Measurements from ENCODE around the gene GJB1.

GRCh38 chrX:71175531-71175930 lies 47.5 kb upstream of the GJB1 start:
- no peak for TF ChIP-seq CTCF (IDR thresholded peaks at IDR 0.05)
- no peak for TF ChIP-seq EP300 (IDR thresholded peaks at IDR 0.05)
- no peak for TF ChIP-seq POLR2A (IDR thresholded peaks at IDR 0.05)
- no peak for TF ChIP-seq POLR2AphosphoS5 (IDR thresholded peaks at IDR 0.05)

All from gastroesophageal sphincter (tissue), 3 donors.